Measurements from ENCODE around the gene PCLAF. TPM values are rescaled to one million over a fixed set of nuclear protein-coding genes. Genes with fewer than 3 reads are reported as not detected.

The PCLAF gene
- total RNA-seq (1 to 10 TPM in 1 of 2 experiments, under 1 TPM in 1; 0.39 to 1.5 TPM), polyA plus RNA-seq (under 1 TPM in 1 of 2 donors, not detected in 1; 0.89 TPM)

DNA sequence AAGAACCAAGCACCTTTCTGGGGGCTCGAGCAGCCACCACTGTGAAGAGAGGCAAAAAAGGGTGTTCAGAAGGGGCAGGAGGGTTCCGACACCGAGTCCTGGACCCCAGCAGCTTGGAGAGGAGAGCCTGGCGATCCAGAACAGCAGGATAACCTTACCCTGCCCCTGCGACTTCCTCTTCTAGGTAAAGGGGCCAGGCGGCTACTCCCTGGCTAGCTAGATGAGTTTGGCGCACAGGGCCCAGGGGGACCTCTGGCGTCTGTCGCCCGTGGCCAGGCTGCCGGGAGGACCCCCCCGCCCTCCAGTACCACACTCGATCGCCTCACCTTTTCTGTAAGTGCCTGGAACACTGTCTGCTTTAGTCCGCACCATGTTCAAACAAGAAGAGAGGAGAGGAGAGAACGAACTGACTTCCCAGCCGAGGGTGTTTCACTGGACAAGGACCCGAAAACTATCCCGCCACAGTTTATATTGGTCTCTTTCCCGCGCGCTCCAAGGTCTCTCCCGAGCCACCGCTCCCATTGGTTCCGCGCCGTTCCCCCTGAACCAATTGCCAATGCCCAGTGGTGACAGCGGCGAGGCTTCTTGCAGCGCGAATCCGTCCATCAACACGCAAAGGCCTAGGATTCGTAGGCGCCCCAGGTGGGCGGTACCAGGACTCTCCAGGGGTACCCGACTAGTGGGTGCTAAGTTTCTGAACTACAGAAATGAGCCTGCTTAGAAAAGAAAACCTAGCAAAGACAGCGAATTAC, at the start of gene PCLAF:
PCLAF (minus strand) TSS at position 442 of the 752 bp plus-strand sequence; CDS start at position 372, 70 bp downstream.
- Mint-ChIP-seq H3K4me3 (peak within 1 kb of the TSS; percentile 89 to 98 (median 94)), H3K27ac (peak within 1 kb of the TSS; percentile 9 to 93 (median 84)), H3K36me3 (peaks cover 0 to 4% of the 10 kb centered on the region in 2 donors), H3K27me3 (no peaks in the 10 kb centered on the region), H3K4me1 (peaks cover 6 to 25% (median 10%) of the 10 kb centered on the region in 4 donors), H3K9me3 (no peaks in the 10 kb centered on the region)
- Histone ChIP-seq H3K9me3 (ENCODE audit: control insufficient read depth in 1 of 2, low read length in 2 of 2) (no peaks in the 10 kb centered on the region), H3K4me1 (ENCODE audit: insufficient read depth, low read length) (peaks cover 15% of the 10 kb centered on the region), H3K27ac (ENCODE audit: low read depth, low read length) (peak within 1 kb of the TSS; percentile 14), H3K27me3 (ENCODE audit: insufficient read depth, low read length) (no peaks in the 10 kb centered on the region), H3K36me3 (ENCODE audit: insufficient read depth, low read length) (no peaks in the 10 kb centered on the region), H3K4me3 (ENCODE audit: low read length in 2 of 2) (peak within 1 kb of the TSS; percentile 55 to 62)
- DNase-seq = peak; percentile 85 to 93 (median 86)
- CTCF ChIA-PET (ENCODE audit: partially characterized antibody) = no interaction called here
- intact Hi-C loops (cut with micrococcal nuclease) = loop anchor here (2.0 to 10.0 kb wide), 2 partner anchors 46 to 286 kb away; partner anchors contain the start of genes CIAO2A and SNX1
- POLR2A ChIA-PET (ENCODE audit: partially characterized antibody) = interaction anchor here (1.0 kb wide), 1 partner anchor 102 kb away, joined by 3 read pairs; no protein-coding TSS in a partner anchor

- Histone ChIP-seq H3K4me3 (ENCODE audit: low read length in 2 of 2) (peak overlapping the region; percentile 18 to 25), H3K27me3 (ENCODE audit: insufficient read depth, low read length) (no peaks in the 10 kb centered on the region), H3K36me3 (ENCODE audit: insufficient read depth, low read length) (peaks cover 3% of the 10 kb centered on the region), H3K4me1 (ENCODE audit: insufficient read depth, low read length) (peaks cover 47% of the 10 kb centered on the region), H3K27ac (ENCODE audit: low read depth, low read length) (peak overlapping the region; percentile 44), H3K9me3 (ENCODE audit: control insufficient read depth in 1 of 2, low read length in 2 of 2) (no peaks in the 10 kb centered on the region)
- ChIA-PET CTCF (ENCODE audit: partially characterized antibody) (interaction anchor here (0.6 to 2.1 kb wide), 9 partner anchors 9 to 298 kb away, joined by 3 to 14 read pairs (median 3); partner anchors contain the start of gene TRIP4), POLR2A (ENCODE audit: partially characterized antibody) (interaction anchor here (0.6 to 2.6 kb wide), 28 partner anchors 10 to 673 kb away, joined by 3 to 32 read pairs (median 4); partner anchors contain the start of genes PPIB, TRIP4 and ZNF609)
- peak; percentile 75 to 85 (median 79) for DNase-seq
- Mint-ChIP-seq H3K27me3 (no peaks in the 10 kb centered on the region), H3K9me3 (no peaks in the 10 kb centered on the region), H3K4me3 (peak overlapping the region; percentile 56 to 79 (median 76)), H3K4me1 (peaks cover 31 to 49% (median 45%) of the 10 kb centered on the region in 4 donors), H3K27ac (peak overlapping the region; percentile 87 to 97 (median 91)), H3K36me3 (peaks cover 18 to 22% of the 10 kb centered on the region in 2 donors)
- intact Hi-C loops (cut with micrococcal nuclease) = loop anchor here (1.0 to 5.0 kb wide), 5 partner anchors 14 to 462 kb away; no protein-coding TSS in a partner anchor
Observed at GRCh38 chr15:64430000-64430735, 48.9 kb upstream of the PCLAF start.

- ChIA-PET POLR2A (ENCODE audit: partially characterized antibody) (interaction anchor here (1.1 to 1.5 kb wide), 6 partner anchors 74 to 237 kb away, joined by 3 to 19 read pairs (median 4); no protein-coding TSS in a partner anchor), CTCF (ENCODE audit: partially characterized antibody) (interaction anchor here (0.6 to 5.6 kb wide), 6 partner anchors 8 to 257 kb away, joined by 3 to 105 read pairs (median 4); partner anchors contain the start of gene ZNF609)
- Histone ChIP-seq H3K27ac (ENCODE audit: low read depth, low read length) (peak overlapping the region; percentile 44), H3K27me3 (ENCODE audit: insufficient read depth, low read length) (no peaks in the 10 kb centered on the region), H3K4me1 (ENCODE audit: insufficient read depth, low read length) (peaks cover 47% of the 10 kb centered on the region), H3K36me3 (ENCODE audit: insufficient read depth, low read length) (peaks cover 6% of the 10 kb centered on the region), H3K4me3 (ENCODE audit: low read length in 2 of 2) (no peak overlapping the region), H3K9me3 (ENCODE audit: control insufficient read depth in 1 of 2, low read length in 2 of 2) (no peaks in the 10 kb centered on the region)
- H3K9me3 Mint-ChIP-seq = no peaks in the 10 kb centered on the region
- DNase-seq = no peak
- H3K27ac Mint-ChIP-seq = peak overlapping the region; percentile 82 to 97 (median 91)
- peaks cover 30 to 47% (median 43%) of the 10 kb centered on the region in 4 donors for H3K4me1 Mint-ChIP-seq
- H3K36me3 Mint-ChIP-seq = peaks cover 17 to 24% of the 10 kb centered on the region in 2 donors
- no peaks in the 10 kb centered on the region for H3K27me3 Mint-ChIP-seq
- intact Hi-C loops (cut with micrococcal nuclease) = no loop called here
- H3K4me3 Mint-ChIP-seq = peak overlapping the region in 6 of 8 donors; percentile 39 to 79 (median 76)
Observed at GRCh38 chr15:64429448-64429847, 48.2 kb upstream of the PCLAF start.

GRCh38 chr15:64426845-64427465, 45.7 kb upstream of the PCLAF start:
- intact Hi-C loops (cut with micrococcal nuclease) = loop anchor here (1.0 to 2.0 kb wide), 2 partner anchors 224 to 254 kb away; no protein-coding TSS in a partner anchor
- no peak overlapping the region for H3K4me3 ChIP-seq (ENCODE audit: low read length in 2 of 2)
- no peaks in the 10 kb centered on the region for H3K9me3 Mint-ChIP-seq
- H3K9me3 ChIP-seq (ENCODE audit: control insufficient read depth in 1 of 2, low read length in 2 of 2) = no peaks in the 10 kb centered on the region
- peak in 1 of 5 donors; percentile 22 for DNase-seq
- no peak overlapping the region for H3K27ac ChIP-seq (ENCODE audit: low read depth, low read length)
- CTCF ChIA-PET (ENCODE audit: partially characterized antibody) = interaction anchor here (0.6 to 5.6 kb wide), 13 partner anchors 15 to 303 kb away, joined by 3 to 105 read pairs (median 8); partner anchors contain the start of gene ZNF609
- peak overlapping the region in 6 of 7 donors; percentile 58 to 90 (median 86) for H3K27ac Mint-ChIP-seq
- H3K36me3 ChIP-seq (ENCODE audit: insufficient read depth, low read length) = peaks cover 22% of the 10 kb centered on the region
- POLR2A ChIA-PET (ENCODE audit: partially characterized antibody) = interaction anchor here (0.6 to 2.4 kb wide), 7 partner anchors 35 to 1262 kb away, joined by 3 to 7 read pairs (median 3); no protein-coding TSS in a partner anchor
- no peaks in the 10 kb centered on the region for H3K27me3 Mint-ChIP-seq
- peaks cover 47% of the 10 kb centered on the region for H3K4me1 ChIP-seq (ENCODE audit: insufficient read depth, low read length)
- peaks cover 29 to 44% (median 40%) of the 10 kb centered on the region in 4 donors for H3K4me1 Mint-ChIP-seq
- peaks cover 27 to 41% of the 10 kb centered on the region in 2 donors for H3K36me3 Mint-ChIP-seq
- no peaks in the 10 kb centered on the region for H3K27me3 ChIP-seq (ENCODE audit: insufficient read depth, low read length)
- H3K4me3 Mint-ChIP-seq = peak overlapping the region in 4 of 8 donors; percentile 34 to 61 (median 48)

DNA sequence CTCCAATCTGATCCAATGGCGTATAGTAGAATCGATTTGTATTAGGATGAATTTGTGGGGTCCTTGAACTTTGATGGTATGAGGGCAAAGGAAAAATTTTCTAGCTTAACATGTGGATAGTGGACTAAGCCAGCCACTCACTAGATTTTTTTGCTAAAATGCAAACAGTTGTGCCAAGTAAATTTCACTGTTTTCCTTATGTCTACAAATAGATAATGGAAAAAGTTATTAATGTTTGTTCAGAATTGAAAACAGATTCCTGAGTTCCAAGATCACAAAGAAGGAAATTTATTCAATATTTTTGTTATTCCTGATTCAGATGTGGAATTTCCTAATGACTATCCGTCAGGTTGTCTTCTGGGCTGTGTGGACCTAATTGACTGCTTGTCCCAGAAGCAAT, 44.0 kb upstream of the PCLAF start:
- H3K27ac Mint-ChIP-seq = peak overlapping the region in 4 of 7 donors; percentile 10 to 47 (median 42)
- POLR2A ChIA-PET (ENCODE audit: partially characterized antibody) = no interaction called here

DNA sequence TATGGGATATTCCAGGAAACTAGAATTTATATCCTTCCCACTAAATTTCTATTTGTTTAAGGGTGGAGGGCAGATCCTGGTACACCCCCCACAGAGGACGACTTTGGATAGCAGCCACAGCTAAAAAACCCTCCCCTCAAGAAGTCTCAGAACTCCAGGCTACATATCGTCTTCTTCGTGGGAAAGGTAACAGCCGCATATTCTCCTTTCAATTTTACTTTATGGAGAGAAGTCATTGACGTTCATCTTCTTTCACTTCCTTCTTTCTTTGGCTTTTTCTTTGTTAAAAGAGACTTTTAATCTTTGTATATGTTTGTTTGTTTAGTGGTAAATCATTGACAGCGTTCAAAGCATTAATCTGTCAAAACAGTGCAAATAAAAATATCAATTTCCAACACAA, 42.7 kb upstream of the PCLAF start:
- no peaks in the 10 kb centered on the region for H3K27me3 Mint-ChIP-seq
- H3K4me1 Mint-ChIP-seq = peaks cover 12 to 23% (median 18%) of the 10 kb centered on the region in 4 donors
- Histone ChIP-seq H3K4me3 (ENCODE audit: low read length in 2 of 2) (no peak overlapping the region), H3K27ac (ENCODE audit: low read depth, low read length) (no peak overlapping the region), H3K27me3 (ENCODE audit: insufficient read depth, low read length) (no peaks in the 10 kb centered on the region), H3K36me3 (ENCODE audit: insufficient read depth, low read length) (peaks cover 23% of the 10 kb centered on the region), H3K9me3 (ENCODE audit: control insufficient read depth in 1 of 2, low read length in 2 of 2) (no peaks in the 10 kb centered on the region), H3K4me1 (ENCODE audit: insufficient read depth, low read length) (peaks cover 22% of the 10 kb centered on the region)
- H3K4me3 Mint-ChIP-seq = no peak overlapping the region
- no peaks in the 10 kb centered on the region for H3K9me3 Mint-ChIP-seq
- peaks cover 27 to 41% of the 10 kb centered on the region in 2 donors for H3K36me3 Mint-ChIP-seq
- H3K27ac Mint-ChIP-seq = peak overlapping the region in 1 of 7 donors; percentile 61
- intact Hi-C loops (cut with micrococcal nuclease) = no loop called here
- no peak for DNase-seq
- ChIA-PET POLR2A (ENCODE audit: partially characterized antibody) (no interaction called here), CTCF (ENCODE audit: partially characterized antibody) (interaction anchor here (5.6 kb wide), 1 partner anchor 229 kb away, joined by 105 read pairs; no protein-coding TSS in a partner anchor)

More for the DNA sequence above, 44.0 kb upstream of the PCLAF start:
- peaks cover 21 to 32% (median 28%) of the 10 kb centered on the region in 4 donors for H3K4me1 Mint-ChIP-seq
- CTCF ChIA-PET (ENCODE audit: partially characterized antibody) = interaction anchor here (2.0 to 5.6 kb wide), 5 partner anchors 210 to 303 kb away, joined by 5 to 105 read pairs (median 35); no protein-coding TSS in a partner anchor
- H3K36me3 ChIP-seq (ENCODE audit: insufficient read depth, low read length) = peaks cover 23% of the 10 kb centered on the region
- no peaks in the 10 kb centered on the region for H3K27me3 Mint-ChIP-seq
- H3K36me3 Mint-ChIP-seq = peaks cover 27 to 42% of the 10 kb centered on the region in 2 donors
- DNase-seq = no peak
- no peak overlapping the region for H3K4me3 ChIP-seq (ENCODE audit: low read length in 2 of 2)
- H3K9me3 Mint-ChIP-seq = no peaks in the 10 kb centered on the region
- intact Hi-C loops (cut with micrococcal nuclease) = no loop called here
- H3K9me3 ChIP-seq (ENCODE audit: control insufficient read depth in 1 of 2, low read length in 2 of 2) = no peaks in the 10 kb centered on the region
- no peak overlapping the region for H3K27ac ChIP-seq (ENCODE audit: low read depth, low read length)
- no peaks in the 10 kb centered on the region for H3K27me3 ChIP-seq (ENCODE audit: insufficient read depth, low read length)
- H3K4me1 ChIP-seq (ENCODE audit: insufficient read depth, low read length) = peaks cover 33% of the 10 kb centered on the region
- no peak overlapping the region for H3K4me3 Mint-ChIP-seq
